WTC11 (cell line): ENCODE results near the gene NFIX. TPM values are rescaled to one million over a fixed set of nuclear protein-coding genes. Genes with fewer than 3 reads are reported as not detected.

ENCODE experiments used
- ATAC-seq: fragments of 200-7000 bp; cut with Tn5 transposase; 2 replicates; pipeline ENCODE4 v1.10.0; 2021; ENCODE audit warnings: mild to moderate bottlenecking, moderate library complexity
- CTCF ChIA-PET: fragments of 300-600 bp; sonication (Branson Sonifier 250); formaldehyde crosslinking; loops from one replicate; lab custom pipeline; 2021; ENCODE audit warnings: antibody characterized with exemption; lab: Charles Lee
- POLR2A ChIA-PET: fragments of 350-600 bp; sonication (Branson Sonifier 250); formaldehyde crosslinking; loops from one replicate; lab custom pipeline; 2021; ENCODE audit warnings: antibody characterized with exemption; lab: Charles Lee
- DNase-seq: peaks from one replicate; pipeline ENCODE4 v3.0.0; 2021; ENCODE audit warnings: low spot score
- H3K27ac Mint-ChIP-seq: 2 replicates; pipeline ENCODE4 v1.8.0; 2021; ENCODE audit warnings: mixed read lengths
- H3K27me3 Mint-ChIP-seq: 2 replicates; pipeline ENCODE4 v1.8.0; 2021; ENCODE audit warnings: low read depth, mild to moderate bottlenecking, moderate library complexity, mixed read lengths
- H3K36me3 Mint-ChIP-seq: 2 replicates; pipeline ENCODE4 v1.8.0; 2021; ENCODE audit warnings: mixed read lengths
- H3K4me1 Mint-ChIP-seq: 2 replicates; pipeline ENCODE4 v1.8.0; 2022; ENCODE audit warnings: mixed read lengths
- H3K4me3 Mint-ChIP-seq: 2 replicates; pipeline ENCODE4 v1.8.0; 2021; ENCODE audit warnings: mild to moderate bottlenecking, moderate library complexity, mixed read lengths
- H3K9me3 Mint-ChIP-seq: 2 replicates; pipeline ENCODE4 v1.8.0; 2021; ENCODE audit warnings: mixed read lengths
- ARID4B ChIP-seq: sonication (generic); formaldehyde crosslinking; IDR thresholded peaks from 2 replicates; pipeline ENCODE4 v1.8.0; 2023; ENCODE audit warnings: missing genetic modification reagents, mild to moderate bottlenecking, borderline replicate concordance
- CTCF ChIP-seq: fragments of 200-600 bp; IDR thresholded peaks from 2 replicates; pipeline ENCODE4 v1.8.0; 2022; ENCODE audit warnings: antibody characterized with exemption
- E2F5 ChIP-seq: sonication (generic); formaldehyde crosslinking; IDR thresholded peaks from 2 replicates; pipeline ENCODE4 v1.8.1; 2022; ENCODE audit warnings: mild to moderate bottlenecking, moderate library complexity, missing genetic modification reagents
- ELF4 ChIP-seq: sonication (generic); formaldehyde crosslinking; IDR thresholded peaks from 2 replicates; pipeline ENCODE4 v1.8.1; 2022; ENCODE audit warnings: low read depth, mild to moderate bottlenecking, moderate library complexity, missing genetic modification reagents
- ERG ChIP-seq: fragments of 250-450 bp; sonication (Bioruptor Pico); IDR thresholded peaks from 2 replicates; pipeline ENCODE4 v1.8.0; 2021; ENCODE audit warnings: mild to moderate bottlenecking
- FOXP1 ChIP-seq: sonication (generic); formaldehyde crosslinking; IDR thresholded peaks from 2 replicates; pipeline ENCODE4 v1.8.0; 2022; ENCODE audit warnings: missing genetic modification reagents, mild to moderate bottlenecking, moderate library complexity, borderline replicate concordance
- GABPB1 ChIP-seq: sonication (generic); formaldehyde crosslinking; IDR thresholded peaks from 2 replicates; pipeline ENCODE4 v1.8.1; 2023; ENCODE audit warnings: mild to moderate bottlenecking, missing genetic modification reagents
- MAX ChIP-seq: sonication (generic); formaldehyde crosslinking; IDR thresholded peaks from 2 replicates; pipeline ENCODE4 v1.8.0; 2022; ENCODE audit warnings: mild to moderate bottlenecking, missing genetic modification reagents
- MYBL2 ChIP-seq: sonication (generic); formaldehyde crosslinking; IDR thresholded peaks from 2 replicates; pipeline ENCODE4 v1.8.1; 2023; ENCODE audit warnings: mild to moderate bottlenecking, moderate library complexity, missing genetic modification reagents
- NR3C1 ChIP-seq: sonication (generic); formaldehyde crosslinking; conservative IDR thresholded peaks from 2 replicates; pipeline ENCODE4 v1.8.1; 2023; ENCODE audit warnings: low read depth, mild to moderate bottlenecking, missing genetic modification reagents
- SMAD3 ChIP-seq: sonication (generic); formaldehyde crosslinking; IDR thresholded peaks from 2 replicates; pipeline ENCODE4 v1.8.0; 2022; ENCODE audit warnings: missing genetic modification reagents, mild to moderate bottlenecking, borderline replicate concordance
- SMAD4 ChIP-seq: sonication (generic); formaldehyde crosslinking; IDR thresholded peaks from 2 replicates; pipeline ENCODE4 v1.8.0; 2022; ENCODE audit warnings: mild to moderate bottlenecking, missing genetic modification reagents
- SOX15 ChIP-seq: fragments of 250-450 bp; sonication (Bioruptor Pico); IDR thresholded peaks from 2 replicates; pipeline ENCODE4 v1.9.0; 2021; ENCODE audit warnings: mild to moderate bottlenecking
- TEAD4 ChIP-seq: sonication (generic); formaldehyde crosslinking; IDR thresholded peaks from 2 replicates; pipeline ENCODE4 v1.8.0; 2022; ENCODE audit warnings: mild to moderate bottlenecking, missing genetic modification reagents
- TP53 ChIP-seq: sonication (generic); formaldehyde crosslinking; IDR thresholded peaks from 2 replicates; pipeline ENCODE4 v1.8.1; 2023; ENCODE audit warnings: mild to moderate bottlenecking, missing genetic modification reagents
- ZNF317 ChIP-seq: sonication (generic); formaldehyde crosslinking; IDR thresholded peaks from 2 replicates; pipeline ENCODE4 v1.8.1; 2023; ENCODE audit warnings: low read depth, mild to moderate bottlenecking, moderate library complexity, missing genetic modification reagents, borderline replicate concordance
- ZNF423 ChIP-seq: fragments of 250-450 bp; sonication (Bioruptor Pico); IDR thresholded peaks from 2 replicates; pipeline ENCODE4 v2.1.2; 2022; ENCODE audit warnings: mild to moderate bottlenecking, moderate library complexity
- ZNF671 ChIP-seq: fragments of 250-450 bp; sonication (Bioruptor Pico); IDR thresholded peaks from 2 replicates; pipeline ENCODE4 v1.8.0; 2021; ENCODE audit warnings: mild to moderate bottlenecking
- total RNA-seq: library from RNA; stranded (reverse); gene quantifications from 3 replicates; pipeline ENCODE4 v1.2.3, GENCODE V29; 2021

NFIX gene
- total RNA-seq, 1 experiment from 2014 or later = 1.4 TPM

- ATAC-seq (peak; percentile 6), DNase-seq (peak; percentile 55)
- Mint-ChIP-seq H3K36me3 (no peaks in the 10 kb centered on the region), H3K27me3 (peaks cover 33% of the 10 kb centered on the region), H3K27ac (no peak overlapping the region), H3K9me3 (no peaks in the 10 kb centered on the region), H3K4me1 (peaks cover 34% of the 10 kb centered on the region), H3K4me3 (peak overlapping the region; percentile 41)
- CTCF ChIA-PET = interaction anchor here (0.6 to 9.2 kb wide), 27 partner anchors 9 to 677 kb away, joined by 3 to 276 read pairs (median 6); partner anchors contain the start of genes NFIX and SYCE2
- POLR2A ChIA-PET = interaction anchor here (0.5 to 1.0 kb wide), 4 partner anchors 31 to 126 kb away, joined by 3 to 7 read pairs (median 5); no protein-coding TSS in a partner anchor
- no peak for TF ChIP-seq ZNF671 (CRISPR knock-in tag)
- peak; percentile 55; the same call in 1 of the 2 replicates for TF ChIP-seq FOXP1 (CRISPR knock-in tag)
- peak; percentile 53; the same call in 1 of the 2 replicates for TF ChIP-seq MAX (CRISPR knock-in tag)
- TF ChIP-seq ZNF423 (CRISPR knock-in tag) = peak; percentile 51; the same call in 1 of the 2 replicates
- no peak for TF ChIP-seq SMAD3 (CRISPR knock-in tag)
- TF ChIP-seq SMAD4 (CRISPR knock-in tag) = 0 out of 2 replicates have a peak, but pooled peaks have one; percentile 13
- peak; percentile 81; the same call in 1 of the 2 replicates for TF ChIP-seq ZNF317 (CRISPR knock-in tag)
- TF ChIP-seq MYBL2 = 0 out of 2 replicates have a peak, but pooled peaks have one; percentile 15
- TF ChIP-seq, all 79 proteins: peak for 6
Measured at GRCh38 chr19:13091400-13092157, 96.3 kb downstream of the NFIX start.

GRCh38 chr19:13092158-13092543, 96.9 kb downstream of the NFIX start:
- ChIA-PET POLR2A (interaction anchor here (0.6 to 1.0 kb wide), 2 partner anchors 110 to 127 kb away, joined by 7 read pairs; no protein-coding TSS in a partner anchor), CTCF (interaction anchor here (0.9 to 9.2 kb wide), 22 partner anchors 9 to 173 kb away, joined by 3 to 276 read pairs (median 7); partner anchors contain the start of gene SYCE2)
- H3K27me3 Mint-ChIP-seq = peaks cover 38% of the 10 kb centered on the region
- H3K36me3 Mint-ChIP-seq = no peaks in the 10 kb centered on the region
- H3K27ac Mint-ChIP-seq = no peak overlapping the region
- no peak overlapping the region for H3K4me3 Mint-ChIP-seq
- no peak for TF ChIP-seq SOX15
- no peak for TF ChIP-seq GABPB1
- TF ChIP-seq TP53 = no peak
- DNase-seq = no peak
- peaks cover 38% of the 10 kb centered on the region for H3K4me1 Mint-ChIP-seq
- ATAC-seq = no peak
- H3K9me3 Mint-ChIP-seq = no peaks in the 10 kb centered on the region

GRCh38 chr19:13092606-13093235, 97.4 kb downstream of the NFIX start:
- Mint-ChIP-seq H3K4me3 (no peak overlapping the region), H3K27me3 (peaks cover 44% of the 10 kb centered on the region), H3K27ac (no peak overlapping the region), H3K36me3 (no peaks in the 10 kb centered on the region), H3K4me1 (peaks cover 39% of the 10 kb centered on the region), H3K9me3 (no peaks in the 10 kb centered on the region)
- ATAC-seq = no peak
- ChIA-PET POLR2A (no interaction called here), CTCF (interaction anchor here (0.9 to 9.2 kb wide), 21 partner anchors 8 to 127 kb away, joined by 3 to 276 read pairs (median 13); partner anchors contain the start of genes NACC1 and TRMT1)
- no peak for DNase-seq
- TF ChIP-seq ARID4B = no peak
- no peak for TF ChIP-seq E2F5
- no peak for TF ChIP-seq ERG (CRISPR knock-in tag)
- no peak for TF ChIP-seq CTCF
- no peak for TF ChIP-seq TEAD4 (CRISPR knock-in tag)
- TF ChIP-seq ELF4 (CRISPR knock-in tag) = no peak
- no peak for TF ChIP-seq NR3C1 (CRISPR knock-in tag)
